DOHH2 (cell line): ENCODE data around the gene ELMOD3.

ENCODE experiments used
- H3F3A ChIP-seq: fragments of 200-600 bp; sonication (generic), shearing (Covaris generic); 2 replicates; pipeline ENCODE4 v1.6.0; 2016; ENCODE audit warnings: antibody characterized with exemption, mild to moderate bottlenecking; ENCODE audit not compliant: control insufficient read depth, insufficient read depth
- H3K27ac ChIP-seq: fragments of 200-600 bp; sonication (generic); 2 replicates; pipeline ENCODE4 v1.5.1; 2014; ENCODE audit warnings: low read depth, mild to moderate bottlenecking, low read length, moderate library complexity
- H3K27me3 ChIP-seq: fragments of 200-600 bp; sonication (generic); 2 replicates; pipeline ENCODE4 v1.6.1; 2014; ENCODE audit warnings: mild to moderate bottlenecking, low read length, mixed read lengths; ENCODE audit not compliant: control insufficient read depth
- H3K36me3 ChIP-seq: fragments of 200-600 bp; sonication (generic); 2 replicates; pipeline ENCODE4 v1.6.1; 2014; ENCODE audit warnings: mild to moderate bottlenecking, low read length, moderate library complexity, mixed read lengths; ENCODE audit not compliant: control insufficient read depth
- H3K4me1 ChIP-seq: fragments of 200-600 bp; sonication (generic); 2 replicates; pipeline ENCODE4 v1.6.1; 2014; ENCODE audit warnings: mild to moderate bottlenecking, low read length, mixed read lengths; ENCODE audit not compliant: control insufficient read depth
- H3K4me2 ChIP-seq: fragments of 200-600 bp; sonication (generic); 2 replicates; pipeline ENCODE4 v1.6.0; 2014; ENCODE audit warnings: mild to moderate bottlenecking, low read length, moderate library complexity
- H3K4me3 ChIP-seq: fragments of 200-600 bp; sonication (generic); 2 replicates; pipeline ENCODE4 v1.5.1; 2014; ENCODE audit warnings: mild to moderate bottlenecking, low read length, mixed read lengths
- H3K79me2 ChIP-seq: fragments of 200-600 bp; sonication (generic); 2 replicates; pipeline ENCODE4 v1.6.1; 2014; ENCODE audit warnings: mild to moderate bottlenecking, low read length, mixed read lengths; ENCODE audit not compliant: control insufficient read depth
- H3K9me2 ChIP-seq: fragments of 200-600 bp; sonication (generic); replicated peaks from 2 replicates; pipeline ENCODE4 v1.6.1; 2014; ENCODE audit warnings: mild to moderate bottlenecking, low read length, mixed read lengths; ENCODE audit not compliant: control insufficient read depth
- H3K9me3 ChIP-seq: fragments of 200-600 bp; sonication (generic); 2 replicates; pipeline ENCODE4 v1.6.1; 2014; ENCODE audit warnings: antibody characterized with exemption, low read length, mixed read lengths; ENCODE audit not compliant: control insufficient read depth, insufficient read depth
- H4K20me1 ChIP-seq: fragments of 200-600 bp; sonication (generic); 2 replicates; pipeline ENCODE4 v1.6.0; 2014; ENCODE audit warnings: low read depth, mild to moderate bottlenecking, antibody characterized with exemption, low read length, moderate library complexity; ENCODE audit not compliant: control insufficient read depth, insufficient read depth
- CTCF ChIP-seq: fragments of 200-600 bp; sonication (generic); IDR thresholded peaks from one replicate; pipeline ENCODE4 v1.5.1; 2014; ENCODE audit warnings: antibody characterized with exemption, mild to moderate bottlenecking, low read depth, low read length; ENCODE audit not compliant: poor library complexity, severe bottlenecking
- EZH2phosphoT487 ChIP-seq: fragments of 200-600 bp; sonication (generic); IDR thresholded peaks from 2 replicates; pipeline ENCODE4 v1.6.1; 2017; ENCODE audit warnings: borderline replicate concordance, mild to moderate bottlenecking, antibody characterized with exemption, low read length, moderate library complexity, mixed read lengths

Gene ELMOD3

GRCh38 chr2:85428343-85428881 lies 73.8 kb downstream of the ELMOD3 start:
- H3K27me3 ChIP-seq: no peaks in the 10 kb centered on the region
- no peak overlapping the region for H3K4me2 ChIP-seq
- H3K9me3 ChIP-seq: no peaks in the 10 kb centered on the region
- no peaks in the 10 kb centered on the region for H3F3A ChIP-seq
- no peak overlapping the region for H3K4me3 ChIP-seq
- no peaks in the 10 kb centered on the region for H3K79me2 ChIP-seq
- no peaks in the 10 kb centered on the region for H3K9me2 ChIP-seq
- no peaks in the 10 kb centered on the region for H4K20me1 ChIP-seq
- TF ChIP-seq EZH2phosphoT487 (no peak), CTCF (no peak)
- H3K4me1 ChIP-seq: peaks cover 6% of the 10 kb centered on the region; the same call in 1 of the 2 replicates
- no peak overlapping the region for H3K27ac ChIP-seq
- no peaks in the 10 kb centered on the region for H3K36me3 ChIP-seq

- no peaks in the 10 kb centered on the region for H3K9me3 ChIP-seq
- no peaks in the 10 kb centered on the region for H3K27me3 ChIP-seq
- no peak overlapping the region for H3K4me2 ChIP-seq
- TF ChIP-seq CTCF: no peak
- TF ChIP-seq EZH2phosphoT487: no peak
- H3K4me1 ChIP-seq: peaks cover 6% of the 10 kb centered on the region; the same call in 1 of the 2 replicates
- H4K20me1 ChIP-seq: no peaks in the 10 kb centered on the region
- no peaks in the 10 kb centered on the region for H3K36me3 ChIP-seq
- H3K9me2 ChIP-seq: no peaks in the 10 kb centered on the region
- no peaks in the 10 kb centered on the region for H3F3A ChIP-seq
- H3K4me3 ChIP-seq: no peak overlapping the region
- H3K79me2 ChIP-seq: no peaks in the 10 kb centered on the region
- H3K27ac ChIP-seq: no peak overlapping the region
Observed at GRCh38 chr2:85429213-85429923, 74.8 kb downstream of the ELMOD3 start.

GRCh38 chr2:85429924-85430289 lies 75.3 kb downstream of the ELMOD3 start:
- Histone ChIP-seq H3K9me3 (no peaks in the 10 kb centered on the region), H3K9me2 (no peaks in the 10 kb centered on the region), H3K4me2 (no peak overlapping the region), H3K4me3 (no peak overlapping the region), H3F3A (no peaks in the 10 kb centered on the region), H3K79me2 (no peaks in the 10 kb centered on the region), H4K20me1 (no peaks in the 10 kb centered on the region), H3K27ac (no peak overlapping the region), H3K27me3 (no peaks in the 10 kb centered on the region), H3K4me1 (peaks cover 6% of the 10 kb centered on the region; the same call in 1 of the 2 replicates), H3K36me3 (no peaks in the 10 kb centered on the region)
- no peak for TF ChIP-seq EZH2phosphoT487
- TF ChIP-seq CTCF: no peak
